ENCODE results near the gene LELP1. TPM values are rescaled to one million over a fixed set of nuclear protein-coding genes. Genes with fewer than 3 reads are reported as not detected.
A peak's percentile ranks its signal among the peaks of the same experiment; 100 is the strongest.

The LELP1 gene
- total and polyA plus RNA-seq, 2 donors from 2014 or later: not detected

DNA sequence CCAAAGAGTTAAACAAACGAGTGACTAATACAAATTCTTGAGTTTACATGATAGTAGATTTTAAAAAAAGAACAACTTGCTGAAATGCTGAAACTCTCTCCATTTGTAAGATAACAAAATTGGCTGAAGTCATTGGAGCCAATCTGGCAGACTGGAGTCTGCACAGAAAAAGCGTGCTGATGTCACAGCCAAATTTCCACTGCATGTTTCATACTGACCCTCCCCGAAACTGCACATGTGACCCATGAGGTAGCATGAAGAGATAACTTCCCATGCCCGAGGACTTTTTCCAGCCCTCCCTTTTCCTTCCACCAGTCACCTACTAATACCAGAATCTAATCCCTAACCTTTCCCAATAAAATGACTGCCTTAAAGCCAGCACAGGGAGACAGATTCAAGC is 1.2 kb upstream of the LELP1 start:
- intact Hi-C loops (cut with DNase I): no loop called here
- H3K4me3 ChIP-seq (ENCODE audit: low read length in 3 of 3): no peak overlapping the region
- H3K27ac ChIP-seq (ENCODE audit: low read depth in 2 of 2, low read length in 2 of 2): no peak overlapping the region
- DNase-seq: no peak
- no peaks in the 10 kb centered on the region for H3K36me3 ChIP-seq (ENCODE audit: control insufficient read depth in 2 of 3, insufficient read depth in 3 of 3, low read length in 3 of 3)
- no peak for FAIRE-seq
- no peaks in the 10 kb centered on the region for H3K9me3 ChIP-seq (ENCODE audit: control insufficient read depth in 2 of 3, insufficient read depth in 1 of 3, low read length in 3 of 3)
- no peaks in the 10 kb centered on the region for H3K27me3 ChIP-seq (ENCODE audit: control insufficient read depth, insufficient read depth, low read length)
- no peak overlapping the region for H3K9ac ChIP-seq (ENCODE audit: low read length in 3 of 3)
- TF ChIP-seq, protein P1, sequence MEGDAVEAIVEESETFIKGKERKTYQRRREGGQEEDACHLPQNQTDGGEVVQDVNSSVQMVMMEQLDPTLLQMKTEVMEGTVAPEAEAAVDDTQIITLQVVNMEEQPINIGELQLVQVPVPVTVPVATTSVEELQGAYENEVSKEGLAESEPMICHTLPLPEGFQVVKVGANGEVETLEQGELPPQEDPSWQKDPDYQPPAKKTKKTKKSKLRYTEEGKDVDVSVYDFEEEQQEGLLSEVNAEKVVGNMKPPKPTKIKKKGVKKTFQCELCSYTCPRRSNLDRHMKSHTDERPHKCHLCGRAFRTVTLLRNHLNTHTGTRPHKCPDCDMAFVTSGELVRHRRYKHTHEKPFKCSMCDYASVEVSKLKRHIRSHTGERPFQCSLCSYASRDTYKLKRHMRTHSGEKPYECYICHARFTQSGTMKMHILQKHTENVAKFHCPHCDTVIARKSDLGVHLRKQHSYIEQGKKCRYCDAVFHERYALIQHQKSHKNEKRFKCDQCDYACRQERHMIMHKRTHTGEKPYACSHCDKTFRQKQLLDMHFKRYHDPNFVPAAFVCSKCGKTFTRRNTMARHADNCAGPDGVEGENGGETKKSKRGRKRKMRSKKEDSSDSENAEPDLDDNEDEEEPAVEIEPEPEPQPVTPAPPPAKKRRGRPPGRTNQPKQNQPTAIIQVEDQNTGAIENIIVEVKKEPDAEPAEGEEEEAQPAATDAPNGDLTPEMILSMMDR (IDR thresholded peaks at IDR 0.05; ENCODE audit: borderline replicate concordance, extremely low read depth, insufficient read depth): no peak
- H3K4me1 ChIP-seq (ENCODE audit: control insufficient read depth in 2 of 3, insufficient read depth in 2 of 3, low read depth in 1 of 3, low read length in 3 of 3): no peaks in the 10 kb centered on the region

DNA sequence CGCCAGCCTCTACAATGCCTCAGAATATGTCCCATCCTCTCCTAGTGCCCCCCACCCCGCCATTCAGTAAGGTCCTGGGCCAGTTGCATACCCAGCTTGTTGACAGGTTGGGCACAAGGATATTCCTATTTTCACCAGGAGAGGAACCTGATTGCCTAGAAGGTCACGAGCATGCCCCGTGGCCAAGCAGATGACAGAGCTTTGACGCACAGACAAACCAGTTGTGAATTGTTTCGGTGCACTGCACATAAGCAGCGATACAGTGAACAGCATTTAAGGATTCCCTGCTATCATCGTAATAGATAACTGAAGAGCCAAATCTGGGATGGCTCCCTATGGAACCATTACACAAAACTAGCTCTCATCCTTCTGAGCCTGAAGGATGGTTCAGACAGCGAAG is 3.4 kb downstream of the LELP1 start:
- H3K4me3 ChIP-seq (ENCODE audit: low read length in 3 of 3): no peak overlapping the region
- no peak for DNase-seq
- intact Hi-C loops (cut with DNase I): no loop called here

DNA sequence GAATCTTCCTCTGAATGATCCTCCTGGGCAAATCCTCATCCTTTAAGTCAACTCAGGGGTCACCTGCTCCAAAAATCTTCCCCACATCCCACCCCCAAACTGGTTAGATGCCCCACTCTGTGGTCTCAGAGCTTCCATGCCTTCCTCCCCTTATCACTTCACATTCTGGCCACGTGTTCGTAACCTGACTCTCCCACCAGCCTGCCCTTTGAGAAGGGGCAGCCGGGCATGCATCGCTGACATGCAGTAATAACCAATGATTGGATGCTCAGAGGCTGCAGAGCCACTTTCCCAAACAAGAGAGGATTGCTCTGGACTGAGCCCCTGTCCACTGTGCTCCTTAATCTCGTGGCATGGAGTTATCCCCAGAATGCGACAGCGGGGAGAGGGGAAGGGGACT is 7.0 kb downstream of the LELP1 start:
- FAIRE-seq (no peak), DNase-seq (peak in 4 of 5 donors; percentile 46 to 56 (median 50))
- no peak overlapping the region for H3K27ac ChIP-seq (ENCODE audit: low read depth in 2 of 2, low read length in 2 of 2)
- no peaks in the 10 kb centered on the region for H3K27me3 ChIP-seq (ENCODE audit: control insufficient read depth, insufficient read depth, low read length)
- no peak overlapping the region for H3K4me3 ChIP-seq (ENCODE audit: low read length in 3 of 3)
- intact Hi-C loops (cut with DNase I): no loop called here
- no peaks in the 10 kb centered on the region for H3K36me3 ChIP-seq (ENCODE audit: control insufficient read depth in 2 of 3, insufficient read depth in 3 of 3, low read length in 3 of 3)
- TF ChIP-seq, protein P1 (IDR thresholded peaks at IDR 0.05; ENCODE audit: borderline replicate concordance, extremely low read depth, insufficient read depth): no peak
- no peak overlapping the region for H3K9ac ChIP-seq (ENCODE audit: low read length in 3 of 3)
- H3K4me1 ChIP-seq (ENCODE audit: control insufficient read depth in 2 of 3, insufficient read depth in 2 of 3, low read depth in 1 of 3, low read length in 3 of 3): no peaks in the 10 kb centered on the region
- H3K9me3 ChIP-seq (ENCODE audit: control insufficient read depth in 2 of 3, insufficient read depth in 1 of 3, low read length in 3 of 3): no peaks in the 10 kb centered on the region

More for the DNA sequence above, 3.4 kb downstream of the LELP1 start:
- no peaks in the 10 kb centered on the region for H3K4me1 ChIP-seq (ENCODE audit: control insufficient read depth in 2 of 3, insufficient read depth in 2 of 3, low read depth in 1 of 3, low read length in 3 of 3)
- no peaks in the 10 kb centered on the region for H3K36me3 ChIP-seq (ENCODE audit: control insufficient read depth in 2 of 3, insufficient read depth in 3 of 3, low read length in 3 of 3)
- no peaks in the 10 kb centered on the region for H3K9me3 ChIP-seq (ENCODE audit: control insufficient read depth in 2 of 3, insufficient read depth in 1 of 3, low read length in 3 of 3)
- no peak for FAIRE-seq
- H3K27me3 ChIP-seq (ENCODE audit: control insufficient read depth, insufficient read depth, low read length): no peaks in the 10 kb centered on the region
- TF ChIP-seq, protein P1 (IDR thresholded peaks at IDR 0.05; ENCODE audit: borderline replicate concordance, extremely low read depth, insufficient read depth): no peak
- H3K9ac ChIP-seq (ENCODE audit: low read length in 3 of 3): no peak overlapping the region
- H3K27ac ChIP-seq (ENCODE audit: low read depth in 2 of 2, low read length in 2 of 2): no peak overlapping the region

DNA sequence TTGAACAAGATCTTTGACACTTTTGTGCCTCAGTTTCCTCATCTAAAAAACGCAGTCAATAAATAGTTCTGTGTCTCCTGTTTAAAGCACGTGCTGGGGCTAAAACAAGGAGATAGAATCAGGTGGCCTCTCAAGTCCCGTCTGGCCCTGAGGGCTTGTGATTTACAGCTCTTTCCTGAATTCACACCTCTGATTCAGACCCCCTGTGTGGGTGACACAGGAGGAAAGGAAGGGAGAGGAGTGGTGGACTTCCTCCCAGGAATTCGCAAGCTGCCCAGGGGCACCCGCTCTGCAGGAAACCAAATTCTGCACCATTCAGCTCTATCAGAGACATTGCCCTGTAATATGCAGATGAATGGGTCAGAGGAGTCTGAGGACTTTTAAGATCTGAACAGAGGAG is 9.0 kb downstream of the LELP1 start:
- Histone ChIP-seq H3K27me3 (ENCODE audit: control insufficient read depth, insufficient read depth, low read length) (no peaks in the 10 kb centered on the region), H3K36me3 (ENCODE audit: control insufficient read depth in 2 of 3, insufficient read depth in 3 of 3, low read length in 3 of 3) (no peaks in the 10 kb centered on the region), H3K4me3 (ENCODE audit: low read length in 3 of 3) (no peak overlapping the region), H3K27ac (ENCODE audit: low read depth in 2 of 2, low read length in 2 of 2) (no peak overlapping the region), H3K9ac (ENCODE audit: low read length in 3 of 3) (no peak overlapping the region), H3K9me3 (ENCODE audit: control insufficient read depth in 2 of 3, insufficient read depth in 1 of 3, low read length in 3 of 3) (no peaks in the 10 kb centered on the region), H3K4me1 (ENCODE audit: control insufficient read depth in 2 of 3, insufficient read depth in 2 of 3, low read depth in 1 of 3, low read length in 3 of 3) (no peaks in the 10 kb centered on the region)
- TF ChIP-seq, protein P1 (IDR thresholded peaks at IDR 0.05; ENCODE audit: borderline replicate concordance, extremely low read depth, insufficient read depth): no peak
- DNase-seq (no peak), FAIRE-seq (no peak)
- intact Hi-C loops (cut with DNase I): no loop called here
